ENCODE results near the gene HP.

- TF ChIP-seq RAD21 (IDR thresholded peaks at IDR 0.05; ENCODE audit: low read depth): no peak
- TF ChIP-seq POLR2A (IDR thresholded peaks at IDR 0.05; ENCODE audit: borderline replicate concordance, extremely low read depth, insufficient read depth, insufficient read length): no peak
- TF ChIP-seq ELF1 (IDR thresholded peaks at IDR 0.05; ENCODE audit: borderline replicate concordance, low read depth): no peak
- no peak for TF ChIP-seq CTCF (IDR thresholded peaks at IDR 0.05 in 2 of 3, conservative IDR thresholded peaks at IDR 0.05 in 1 of 3; ENCODE audit: borderline replicate concordance in 1 of 3, insufficient read depth in 1 of 3, low read depth in 2 of 3, low read length in 2 of 3)
- no peak for TF ChIP-seq REST (IDR thresholded peaks at IDR 0.05; ENCODE audit: low read depth)
- no peak for TF ChIP-seq SIN3A (IDR thresholded peaks at IDR 0.05; ENCODE audit: low read depth)
- no peak for TF ChIP-seq POLR2AphosphoS5 (IDR thresholded peaks at IDR 0.05; ENCODE audit: low read depth, low read length)
- no peak for TF ChIP-seq EZH2 (IDR thresholded peaks at IDR 0.05)
Measured at GRCh38 chr16:72104905-72105304, 50.6 kb downstream of the HP start.
